Astrocyte (in vitro differentiated cells and primary cell): ENCODE measurements around the gene GUK1. TPM values are rescaled to one million over a fixed set of nuclear protein-coding genes. Genes with fewer than 3 reads are reported as not detected.

Experiments
- DNase-seq: peaks from one replicate; pipeline ENCODE4 v3.0.0-alpha.2; 2010; ENCODE audit warnings: low read depth
- FAIRE-seq: peaks from 2 replicates; lab custom pipeline; 2011; peaks lifted over from hg19 to GRCh38; lab: Jason Lieb, UNC
- H2AFZ ChIP-seq: 2 replicates; pipeline ENCODE4 v1.6.0; 2012; ENCODE audit warnings: low read depth, low read length, inconsistent platforms
- H3K27ac ChIP-seq: 2 replicates; pipeline ENCODE4 v1.5.1; 2011; ENCODE audit warnings: low read depth, low read length, inconsistent platforms
- H3K27me3 ChIP-seq: 2 replicates; pipeline ENCODE4 v1.6.0; 2011; ENCODE audit warnings: low read length, inconsistent platforms; ENCODE audit not compliant: insufficient read depth
- H3K36me3 ChIP-seq: 2 replicates; pipeline ENCODE4 v1.5.1; 2011; ENCODE audit warnings: low read length, inconsistent platforms; ENCODE audit not compliant: insufficient read depth
- H3K4me1 ChIP-seq: 2 replicates; pipeline ENCODE4 v1.5.1; 2011; ENCODE audit warnings: low read length, inconsistent platforms; ENCODE audit not compliant: insufficient read depth
- H3K4me2 ChIP-seq: 2 replicates; pipeline ENCODE4 v1.6.0; 2012; ENCODE audit warnings: low read length, inconsistent platforms
- H3K4me3 ChIP-seq: 2 replicates; pipeline ENCODE4 v1.5.1; 2011; ENCODE audit warnings: low read depth, mild to moderate bottlenecking, low read length, inconsistent platforms; ENCODE audit not compliant: insufficient read depth
- H3K79me2 ChIP-seq: 2 replicates; pipeline ENCODE4 v1.6.0; 2012; ENCODE audit warnings: mild to moderate bottlenecking, low read length, inconsistent platforms; ENCODE audit not compliant: insufficient read depth
- H3K9ac ChIP-seq: 2 replicates; pipeline ENCODE4 v1.6.0; 2012; ENCODE audit warnings: mild to moderate bottlenecking, low read length, inconsistent platforms
- H3K9me3 ChIP-seq: 2 replicates; pipeline ENCODE4 v1.5.1; 2012; ENCODE audit warnings: low read depth, mild to moderate bottlenecking, low read length, inconsistent platforms; ENCODE audit not compliant: insufficient read depth
- H4K20me1 ChIP-seq: 2 replicates; pipeline ENCODE4 v1.6.0; 2012; ENCODE audit warnings: low read length, inconsistent platforms; ENCODE audit not compliant: insufficient read depth
- H3K27ac Mint-ChIP-seq: one replicate; pipeline ENCODE4 v1.8.0; 2021; ENCODE audit warnings: mild to moderate bottlenecking, mixed read lengths; ENCODE audit not compliant: unreplicated experiment
- H3K27me3 Mint-ChIP-seq: one replicate; pipeline ENCODE4 v1.8.0; 2021; ENCODE audit warnings: low read depth, mixed read lengths; ENCODE audit not compliant: unreplicated experiment
- H3K36me3 Mint-ChIP-seq: one replicate; pipeline ENCODE4 v1.8.0; 2021; ENCODE audit warnings: low read depth, mixed read lengths; ENCODE audit not compliant: unreplicated experiment
- H3K4me1 Mint-ChIP-seq: one replicate; pipeline ENCODE4 v1.8.0; 2021; ENCODE audit warnings: low read depth, mixed read lengths; ENCODE audit not compliant: unreplicated experiment
- H3K4me3 Mint-ChIP-seq: one replicate; pipeline ENCODE4 v1.8.0; 2021; ENCODE audit warnings: mild to moderate bottlenecking, moderate library complexity, mixed read lengths; ENCODE audit not compliant: unreplicated experiment
- H3K9me3 Mint-ChIP-seq: one replicate; pipeline ENCODE4 v1.8.0; 2021; ENCODE audit warnings: mild to moderate bottlenecking, mixed read lengths; ENCODE audit not compliant: unreplicated experiment
- CTCF ChIP-seq: IDR thresholded peaks from 2 replicates; pipeline ENCODE4 v1.5.1; 2011; ENCODE audit warnings: low read depth, mild to moderate bottlenecking, inconsistent platforms, low read length, moderate library complexity; ENCODE audit not compliant: insufficient read depth
- EZH2 ChIP-seq: IDR thresholded peaks from 2 replicates; pipeline ENCODE4 v1.6.1; 2012; ENCODE audit warnings: mild to moderate bottlenecking, low read length, inconsistent platforms; ENCODE audit not compliant: insufficient read depth
- total RNA-seq: library from RNA; stranded (reverse); gene quantifications from 2 replicates; pipeline ENCODE4 v1.2.1, GENCODE V29; 2021

Gene GUK1
- total RNA-seq, 1 donor from 2014 or later = 214 TPM

- Histone ChIP-seq H3K27me3 (no peaks in the 10 kb centered on the region), H3K4me1 (peaks cover 10% of the 10 kb centered on the region), H2AFZ (no peak overlapping the region), H3K4me3 (no peak overlapping the region), H3K9ac (no peak overlapping the region), H3K36me3 (no peaks in the 10 kb centered on the region), H3K79me2 (peaks cover 15% of the 10 kb centered on the region), H3K9me3 (no peaks in the 10 kb centered on the region), H4K20me1 (no peaks in the 10 kb centered on the region), H3K27ac (no peak overlapping the region), H3K4me2 (no peak overlapping the region)
- Mint-ChIP-seq H3K27me3 (no peaks in the 10 kb centered on the region), H3K36me3 (no peaks in the 10 kb centered on the region), H3K4me3 (no peak overlapping the region), H3K27ac (no peak overlapping the region), H3K4me1 (peaks cover 4% of the 10 kb centered on the region), H3K9me3 (peaks cover 2% of the 10 kb centered on the region)
- DNase-seq = no peak
- FAIRE-seq = no peak
- TF ChIP-seq CTCF = no peak
- no peak for TF ChIP-seq EZH2
Observed at GRCh38 chr1:228112617-228113016, 27.5 kb upstream of the GUK1 start.

GRCh38 chr1:228114827-228115226 is 25.3 kb upstream of the GUK1 start:
- no peaks in the 10 kb centered on the region for H3K9me3 ChIP-seq
- no peaks in the 10 kb centered on the region for H3K79me2 ChIP-seq
- H2AFZ ChIP-seq = no peak overlapping the region
- FAIRE-seq = no peak
- no peak overlapping the region for H3K27ac ChIP-seq
- H3K27ac Mint-ChIP-seq = no peak overlapping the region
- H4K20me1 ChIP-seq = no peaks in the 10 kb centered on the region
- no peaks in the 10 kb centered on the region for H3K36me3 ChIP-seq
- peaks cover 4% of the 10 kb centered on the region for H3K4me1 ChIP-seq
- no peak overlapping the region for H3K4me3 ChIP-seq
- no peaks in the 10 kb centered on the region for H3K27me3 ChIP-seq
- no peak for DNase-seq
- H3K4me3 Mint-ChIP-seq = no peak overlapping the region
- no peak overlapping the region for H3K4me2 ChIP-seq
- no peak overlapping the region for H3K9ac ChIP-seq
- no peaks in the 10 kb centered on the region for H3K4me1 Mint-ChIP-seq
- TF ChIP-seq EZH2 = no peak
- TF ChIP-seq CTCF = no peak
- peaks cover 6% of the 10 kb centered on the region for H3K9me3 Mint-ChIP-seq
- H3K36me3 Mint-ChIP-seq = no peaks in the 10 kb centered on the region
- H3K27me3 Mint-ChIP-seq = no peaks in the 10 kb centered on the region

- H3K79me2 ChIP-seq = no peaks in the 10 kb centered on the region
- H3K4me3 Mint-ChIP-seq = no peak overlapping the region
- no peak overlapping the region for H3K27ac Mint-ChIP-seq
- H3K9me3 ChIP-seq = no peaks in the 10 kb centered on the region
- H3K27me3 Mint-ChIP-seq = peaks cover 6% of the 10 kb centered on the region
- H3K9ac ChIP-seq = no peak overlapping the region
- no peak overlapping the region for H3K4me3 ChIP-seq
- H2AFZ ChIP-seq = no peak overlapping the region
- no peaks in the 10 kb centered on the region for H3K27me3 ChIP-seq
- H3K9me3 Mint-ChIP-seq = peaks cover 6% of the 10 kb centered on the region
- H3K36me3 Mint-ChIP-seq = no peaks in the 10 kb centered on the region
- FAIRE-seq (no peak), DNase-seq (no peak)
- H3K36me3 ChIP-seq = no peaks in the 10 kb centered on the region
- H3K27ac ChIP-seq = no peak overlapping the region
- no peaks in the 10 kb centered on the region for H3K4me1 ChIP-seq
- TF ChIP-seq EZH2 = no peak
- no peak for TF ChIP-seq CTCF
- no peak overlapping the region for H3K4me2 ChIP-seq
- no peaks in the 10 kb centered on the region for H4K20me1 ChIP-seq
- no peaks in the 10 kb centered on the region for H3K4me1 Mint-ChIP-seq
Observed at GRCh38 chr1:228117335-228117734, 22.7 kb upstream of the GUK1 start.
